Transverse colon (tissue), 4 donors: ENCODE measurements around the gene RBM23.

Source experiments
- EP300 ChIP-seq: sonication (generic); formaldehyde crosslinking; IDR thresholded peaks from one replicate; pipeline ENCODE4 v1.6.1; 2017; ENCODE audit warnings: antibody characterized with exemption, low read depth
- POLR2AphosphoS5 ChIP-seq, 3 donors: sonication (generic); formaldehyde crosslinking; IDR thresholded peaks; one replicate each; pipeline ENCODE4 v1.6.1; 2016; ENCODE audit warnings: antibody characterized with exemption in 3 of 3
- TF ChIP-seq, protein P1 (sequence below), 5 experiments: fragments of 200-600 bp in 3 of 5; fragments of 450-650 bp in 2 of 5; sonication (generic) in 3 of 5; IDR thresholded peaks; 1 replicate in 2 of 5; 2 replicates in 3 of 5; pipeline ENCODE4 v1.5.1; 2016 to 2017; ENCODE audit warnings: antibody characterized with exemption in 5 of 5, inconsistent platforms in 3 of 5, mild to moderate bottlenecking in 2 of 5, moderate library complexity in 1 of 5

DNA sequence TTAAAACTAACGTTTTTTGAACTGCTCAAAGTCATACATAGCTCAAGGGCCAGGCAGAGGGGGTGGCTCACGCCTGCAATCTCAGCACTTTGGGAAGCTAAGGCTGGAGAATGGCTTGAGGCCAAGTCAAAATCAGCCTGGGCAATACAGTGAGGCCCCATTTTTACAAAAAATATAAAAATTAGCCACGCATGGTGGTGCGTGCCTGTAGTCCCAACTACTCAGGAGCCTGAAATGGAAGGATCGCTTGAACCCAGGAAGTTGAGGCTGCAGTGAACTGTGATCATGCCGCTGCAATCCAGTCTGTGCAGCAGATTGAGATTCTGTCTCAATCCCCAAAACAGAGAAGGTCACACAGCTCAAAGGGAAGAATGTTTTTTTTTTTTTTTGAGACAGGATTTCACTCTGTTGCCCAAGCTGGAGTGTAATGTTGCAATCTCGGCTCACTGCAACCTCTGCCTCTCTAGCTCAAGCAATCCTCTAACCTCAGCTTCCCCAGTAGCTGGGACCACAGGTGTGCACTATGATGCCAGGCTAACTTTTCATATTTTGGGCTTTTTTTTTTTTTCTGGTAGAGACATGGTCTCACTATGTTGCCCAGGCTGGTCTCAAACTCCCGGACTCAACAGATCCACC is 2.9 kb downstream of the RBM23 start:
- TF ChIP-seq, protein P1, sequence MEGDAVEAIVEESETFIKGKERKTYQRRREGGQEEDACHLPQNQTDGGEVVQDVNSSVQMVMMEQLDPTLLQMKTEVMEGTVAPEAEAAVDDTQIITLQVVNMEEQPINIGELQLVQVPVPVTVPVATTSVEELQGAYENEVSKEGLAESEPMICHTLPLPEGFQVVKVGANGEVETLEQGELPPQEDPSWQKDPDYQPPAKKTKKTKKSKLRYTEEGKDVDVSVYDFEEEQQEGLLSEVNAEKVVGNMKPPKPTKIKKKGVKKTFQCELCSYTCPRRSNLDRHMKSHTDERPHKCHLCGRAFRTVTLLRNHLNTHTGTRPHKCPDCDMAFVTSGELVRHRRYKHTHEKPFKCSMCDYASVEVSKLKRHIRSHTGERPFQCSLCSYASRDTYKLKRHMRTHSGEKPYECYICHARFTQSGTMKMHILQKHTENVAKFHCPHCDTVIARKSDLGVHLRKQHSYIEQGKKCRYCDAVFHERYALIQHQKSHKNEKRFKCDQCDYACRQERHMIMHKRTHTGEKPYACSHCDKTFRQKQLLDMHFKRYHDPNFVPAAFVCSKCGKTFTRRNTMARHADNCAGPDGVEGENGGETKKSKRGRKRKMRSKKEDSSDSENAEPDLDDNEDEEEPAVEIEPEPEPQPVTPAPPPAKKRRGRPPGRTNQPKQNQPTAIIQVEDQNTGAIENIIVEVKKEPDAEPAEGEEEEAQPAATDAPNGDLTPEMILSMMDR (IDR thresholded peaks at IDR 0.05) = no peak
- no peak for TF ChIP-seq POLR2AphosphoS5 (IDR thresholded peaks at IDR 0.05)
- no peak for TF ChIP-seq EP300
